HepG2 (cell line): Measurements from ENCODE around the gene CHRNB2. TPM values are rescaled to one million over a fixed set of nuclear protein-coding genes. Genes with fewer than 3 reads are reported as not detected.

Source experiments
- CEBPB ChIP-seq: IDR thresholded peaks from 2 replicates; pipeline ENCODE4 v1.6.1; 2011; ENCODE audit warnings: low read depth, low read length, improper control_type of control experiment, borderline replicate concordance
- EZH2 ChIP-seq: conservative IDR thresholded peaks from 2 replicates; pipeline ENCODE4 v1.6.1; 2012; ENCODE audit warnings: mild to moderate bottlenecking, low read depth, low read length, moderate library complexity
- HCFC1 ChIP-seq: fragments of 150-350 bp; IDR thresholded peaks from 2 replicates; pipeline ENCODE4 v1.6.1; 2014; ENCODE audit warnings: low read depth, low read length
- MED1 ChIP-seq: sonication (generic); formaldehyde crosslinking; IDR thresholded peaks from 2 replicates; pipeline ENCODE4 v1.4.0; 2020; ENCODE audit warnings: missing genetic modification reagents
- MEIS1 ChIP-seq: sonication (generic); formaldehyde crosslinking; IDR thresholded peaks from 2 replicates; pipeline ENCODE4 v1.9.0; 2021; ENCODE audit warnings: mild to moderate bottlenecking, missing genetic modification reagents, moderate library complexity, borderline replicate concordance
- NR1H2 ChIP-seq: sonication (generic); formaldehyde crosslinking; IDR thresholded peaks from 2 replicates; pipeline ENCODE4 v1.8.1; 2022; ENCODE audit warnings: low read depth, missing genetic modification reagents, borderline replicate concordance
- POLR2A ChIP-seq, 2 experiments: IDR thresholded peaks; 2 replicates each; pipeline ENCODE4 v1.6.1; 2011; ENCODE audit warnings: low read depth in 2 of 2, low read length in 2 of 2, mild to moderate bottlenecking in 1 of 2, moderate library complexity in 1 of 2; ENCODE audit not compliant: insufficient read depth in 1 of 2
- SATB2 ChIP-seq: sonication (generic); formaldehyde crosslinking; IDR thresholded peaks from 2 replicates; pipeline ENCODE4 v1.5.0; 2020; ENCODE audit warnings: missing genetic modification reagents
- SIN3A ChIP-seq: IDR thresholded peaks from 2 replicates; pipeline ENCODE4 v1.6.1; 2011; ENCODE audit warnings: low read depth, mild to moderate bottlenecking, control low read depth, low read length, borderline replicate concordance
- SKIL ChIP-seq: sonication (generic); formaldehyde crosslinking; IDR thresholded peaks from 2 replicates; pipeline ENCODE4 v1.8.0; 2022; ENCODE audit warnings: missing genetic modification reagents, mild to moderate bottlenecking, moderate library complexity, borderline replicate concordance
- ZBTB7A ChIP-seq: sonication (generic); formaldehyde crosslinking; IDR thresholded peaks from 2 replicates; pipeline ENCODE4 v1.8.0; 2022; ENCODE audit warnings: mild to moderate bottlenecking, missing genetic modification reagents
- ZNF432 ChIP-seq: sonication (generic); formaldehyde crosslinking; IDR thresholded peaks from 2 replicates; pipeline ENCODE4 v1.5.0; 2020; ENCODE audit warnings: missing genetic modification reagents, mild to moderate bottlenecking, borderline replicate concordance
- ZNF891 ChIP-seq: sonication (generic); formaldehyde crosslinking; IDR thresholded peaks from 2 replicates; pipeline ENCODE4 v1.5.0; 2020; ENCODE audit warnings: mild to moderate bottlenecking, missing genetic modification reagents
- polyA plus RNA-seq, 8 experiments: library from polyadenylated mRNA; depleted of rRNA in 3 of 8; stranded (reverse) in 7 of 8; unstranded in 1 of 8; fragments of >200 nt; fragmentation: Illumina TruSeq in 4 of 8; extraction: Trizol in 4 of 8; gene quantifications; 2 replicates each; pipeline versions ENCODE4 v1.2.1 to v1.2.3, GENCODE V29; 2011 to 2016; ENCODE audit warnings: low read depth in 4 of 8, missing spikeins in 1 of 8, mixed read lengths in 1 of 8; ENCODE audit not compliant: insufficient read depth in 1 of 8
- total RNA-seq, 5 experiments: library from RNA; depleted of rRNA; stranded (reverse); fragments of >200 nt; fragmentation: Illumina TruSeq; extraction: Trizol; gene quantifications; 2 replicates each; pipeline ENCODE4 v1.2.3, GENCODE V29; 2016; ENCODE audit warnings: low read depth in 1 of 5
- TF ChIP-seq, protein P1 (sequence below): IDR thresholded peaks from 2 replicates; pipeline ENCODE4 v1.4.0; 2020; ENCODE audit warnings: mild to moderate bottlenecking, missing genetic modification reagents
- TF ChIP-seq, protein P2 (sequence below): sonication (generic); formaldehyde crosslinking; IDR thresholded peaks from 2 replicates; pipeline ENCODE4 v1.8.0; 2022; ENCODE audit warnings: mild to moderate bottlenecking, missing genetic modification reagents, moderate library complexity
- TF ChIP-seq, protein P3 (sequence below): sonication (generic); formaldehyde crosslinking; IDR thresholded peaks from 2 replicates; pipeline ENCODE4 v1.4.0; 2020; ENCODE audit warnings: mild to moderate bottlenecking, missing genetic modification reagents

The CHRNB2 gene
- total and polyA plus RNA-seq, 2 of the 13 experiments (the other 11 are each of a cell fraction or from before 2014, with no cell fraction given) = 0.03 to 0.07 TPM

- TF ChIP-seq, protein P1, sequence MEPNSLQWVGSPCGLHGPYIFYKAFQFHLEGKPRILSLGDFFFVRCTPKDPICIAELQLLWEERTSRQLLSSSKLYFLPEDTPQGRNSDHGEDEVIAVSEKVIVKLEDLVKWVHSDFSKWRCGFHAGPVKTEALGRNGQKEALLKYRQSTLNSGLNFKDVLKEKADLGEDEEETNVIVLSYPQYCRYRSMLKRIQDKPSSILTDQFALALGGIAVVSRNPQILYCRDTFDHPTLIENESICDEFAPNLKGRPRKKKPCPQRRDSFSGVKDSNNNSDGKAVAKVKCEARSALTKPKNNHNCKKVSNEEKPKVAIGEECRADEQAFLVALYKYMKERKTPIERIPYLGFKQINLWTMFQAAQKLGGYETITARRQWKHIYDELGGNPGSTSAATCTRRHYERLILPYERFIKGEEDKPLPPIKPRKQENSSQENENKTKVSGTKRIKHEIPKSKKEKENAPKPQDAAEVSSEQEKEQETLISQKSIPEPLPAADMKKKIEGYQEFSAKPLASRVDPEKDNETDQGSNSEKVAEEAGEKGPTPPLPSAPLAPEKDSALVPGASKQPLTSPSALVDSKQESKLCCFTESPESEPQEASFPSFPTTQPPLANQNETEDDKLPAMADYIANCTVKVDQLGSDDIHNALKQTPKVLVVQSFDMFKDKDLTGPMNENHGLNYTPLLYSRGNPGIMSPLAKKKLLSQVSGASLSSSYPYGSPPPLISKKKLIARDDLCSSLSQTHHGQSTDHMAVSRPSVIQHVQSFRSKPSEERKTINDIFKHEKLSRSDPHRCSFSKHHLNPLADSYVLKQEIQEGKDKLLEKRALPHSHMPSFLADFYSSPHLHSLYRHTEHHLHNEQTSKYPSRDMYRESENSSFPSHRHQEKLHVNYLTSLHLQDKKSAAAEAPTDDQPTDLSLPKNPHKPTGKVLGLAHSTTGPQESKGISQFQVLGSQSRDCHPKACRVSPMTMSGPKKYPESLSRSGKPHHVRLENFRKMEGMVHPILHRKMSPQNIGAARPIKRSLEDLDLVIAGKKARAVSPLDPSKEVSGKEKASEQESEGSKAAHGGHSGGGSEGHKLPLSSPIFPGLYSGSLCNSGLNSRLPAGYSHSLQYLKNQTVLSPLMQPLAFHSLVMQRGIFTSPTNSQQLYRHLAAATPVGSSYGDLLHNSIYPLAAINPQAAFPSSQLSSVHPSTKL (CRISPR knock-in tag) = peak; percentile 38
- TF ChIP-seq ZNF891 (peak; percentile 89), ZBTB7A (CRISPR knock-in tag) (no peak; the same call in 1 of the 2 replicates), POLR2A (IDR thresholded peaks at IDR 0.05; ENCODE audit: insufficient read depth in 1 of 2, low read depth in 2 of 2, low read length in 2 of 2) (peak; percentile 53 to 58), MEIS1 (peak; percentile 90), CEBPB (peak; percentile 80), SKIL (CRISPR knock-in tag) (no peak), SATB2 (CRISPR knock-in tag) (no peak), HCFC1 (peak; percentile 67; the same call in 1 of the 2 replicates), NR1H2 (CRISPR knock-in tag) (peak; percentile 20; the same call in 1 of the 2 replicates), EZH2 (no peak), SIN3A (peak; percentile 65; the same call in 1 of the 2 replicates), MED1 (peak; percentile 13; the same call in 1 of the 2 replicates), ZNF432 (CRISPR knock-in tag) (no peak)
- TF ChIP-seq, protein P2, sequence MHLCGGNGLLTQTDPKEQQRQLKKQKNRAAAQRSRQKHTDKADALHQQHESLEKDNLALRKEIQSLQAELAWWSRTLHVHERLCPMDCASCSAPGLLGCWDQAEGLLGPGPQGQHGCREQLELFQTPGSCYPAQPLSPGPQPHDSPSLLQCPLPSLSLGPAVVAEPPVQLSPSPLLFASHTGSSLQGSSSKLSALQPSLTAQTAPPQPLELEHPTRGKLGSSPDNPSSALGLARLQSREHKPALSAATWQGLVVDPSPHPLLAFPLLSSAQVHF (CRISPR knock-in tag) = 0 out of 2 replicates have a peak, but pooled peaks have one; percentile 31
- TF ChIP-seq, protein P3, sequence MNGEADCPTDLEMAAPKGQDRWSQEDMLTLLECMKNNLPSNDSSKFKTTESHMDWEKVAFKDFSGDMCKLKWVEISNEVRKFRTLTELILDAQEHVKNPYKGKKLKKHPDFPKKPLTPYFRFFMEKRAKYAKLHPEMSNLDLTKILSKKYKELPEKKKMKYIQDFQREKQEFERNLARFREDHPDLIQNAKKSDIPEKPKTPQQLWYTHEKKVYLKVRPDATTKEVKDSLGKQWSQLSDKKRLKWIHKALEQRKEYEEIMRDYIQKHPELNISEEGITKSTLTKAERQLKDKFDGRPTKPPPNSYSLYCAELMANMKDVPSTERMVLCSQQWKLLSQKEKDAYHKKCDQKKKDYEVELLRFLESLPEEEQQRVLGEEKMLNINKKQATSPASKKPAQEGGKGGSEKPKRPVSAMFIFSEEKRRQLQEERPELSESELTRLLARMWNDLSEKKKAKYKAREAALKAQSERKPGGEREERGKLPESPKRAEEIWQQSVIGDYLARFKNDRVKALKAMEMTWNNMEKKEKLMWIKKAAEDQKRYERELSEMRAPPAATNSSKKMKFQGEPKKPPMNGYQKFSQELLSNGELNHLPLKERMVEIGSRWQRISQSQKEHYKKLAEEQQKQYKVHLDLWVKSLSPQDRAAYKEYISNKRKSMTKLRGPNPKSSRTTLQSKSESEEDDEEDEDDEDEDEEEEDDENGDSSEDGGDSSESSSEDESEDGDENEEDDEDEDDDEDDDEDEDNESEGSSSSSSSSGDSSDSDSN = peak; percentile 90
Observed at GRCh38 chr1:154627257-154628120, 59.9 kb downstream of the CHRNB2 start (continued).
